HL-60 (cell line): Measurements from ENCODE around the gene KRABD2.

Source experiments
- DNase-seq, 2 experiments: peaks; one replicate each; pipeline ENCODE4 v3.0.0-alpha.2; 2010 to 2020; ENCODE audit warnings: low read depth in 1 of 2, low spot score in 1 of 2
- H3K27ac ChIP-seq: fragments of 250-450 bp; sonication (Bioruptor Pico); replicated peaks from 2 replicates; pipeline ENCODE4 v1.5.1; 2020; ENCODE audit warnings: mild to moderate bottlenecking, moderate library complexity
- H3K27me3 ChIP-seq: fragments of 250-450 bp; sonication (Bioruptor Pico); 2 replicates; pipeline ENCODE4 v1.5.1; 2021; ENCODE audit warnings: mild to moderate bottlenecking, moderate library complexity; ENCODE audit not compliant: insufficient read depth, poor library complexity, severe bottlenecking
- H3K4me3 ChIP-seq: replicated peaks from 2 replicates; pipeline ENCODE4 v1.5.1; 2011; ENCODE audit warnings: mild to moderate bottlenecking, control low read depth, low read length; ENCODE audit not compliant: insufficient read depth
- CTCF ChIP-seq: IDR thresholded peaks from one replicate; pipeline ENCODE4 v1.5.1; 2011; ENCODE audit warnings: low read length, control low read depth, inconsistent platforms; ENCODE audit not compliant: insufficient read depth
- GABPA ChIP-seq: IDR thresholded peaks from 2 replicates; pipeline ENCODE4 v1.6.1; 2012; ENCODE audit warnings: low read depth
- POLR2AphosphoS5 ChIP-seq: IDR thresholded peaks from 2 replicates; pipeline ENCODE4 v1.6.1; 2012; ENCODE audit warnings: low read depth
- REST ChIP-seq: IDR thresholded peaks from 2 replicates; pipeline ENCODE4 v1.6.1; 2012; ENCODE audit warnings: low read depth; ENCODE audit not compliant: insufficient replicate concordance
- SPI1 ChIP-seq: IDR thresholded peaks from 2 replicates; pipeline ENCODE4 v1.6.1; 2012; ENCODE audit warnings: low read depth, mild to moderate bottlenecking, borderline replicate concordance

Gene KRABD2

DNA sequence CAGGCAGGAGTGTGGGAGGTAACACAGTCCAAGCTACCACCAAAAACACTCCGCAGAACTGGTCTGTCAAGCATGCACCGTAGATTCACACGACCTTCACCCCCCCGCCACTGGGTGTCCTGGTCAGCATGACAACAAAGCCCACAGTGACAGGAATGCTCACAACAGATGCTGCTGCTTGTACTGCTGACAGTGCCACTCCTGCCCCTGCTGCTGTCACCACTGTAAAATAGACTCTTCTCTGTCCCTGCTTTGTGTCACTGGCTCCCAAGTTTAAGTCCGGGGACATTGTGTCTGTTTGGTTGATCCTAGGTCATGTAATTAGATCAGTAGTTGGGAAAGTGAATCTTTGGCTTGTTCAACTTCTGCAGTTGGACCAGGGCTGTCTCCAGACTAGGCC is 43.8 kb downstream of the KRABD2 start:
- no peaks in the 10 kb centered on the region for H3K27me3 ChIP-seq
- DNase-seq, result no peak
- no peak for TF ChIP-seq POLR2AphosphoS5
- no peak for TF ChIP-seq CTCF
- TF ChIP-seq SPI1, result no peak
- no peak for TF ChIP-seq GABPA
- TF ChIP-seq REST, result no peak
- H3K27ac ChIP-seq, result no peak overlapping the region
- no peak overlapping the region for H3K4me3 ChIP-seq

GRCh38 chr17:8332128-8332527 is 44.4 kb downstream of the KRABD2 start:
- no peak overlapping the region for H3K4me3 ChIP-seq
- no peak for TF ChIP-seq POLR2AphosphoS5
- TF ChIP-seq GABPA, result no peak
- TF ChIP-seq SPI1, result no peak
- no peak for TF ChIP-seq REST
- TF ChIP-seq CTCF, result no peak
- no peak for DNase-seq
- no peaks in the 10 kb centered on the region for H3K27me3 ChIP-seq
- H3K27ac ChIP-seq, result no peak overlapping the region

GRCh38 chr17:8327303-8327649 is 49.2 kb downstream of the KRABD2 start:
- Histone ChIP-seq H3K27ac (no peak overlapping the region), H3K4me3 (no peak overlapping the region), H3K27me3 (no peaks in the 10 kb centered on the region)
- no peak for DNase-seq
- TF ChIP-seq SPI1, result no peak
- TF ChIP-seq POLR2AphosphoS5, result no peak
- no peak for TF ChIP-seq REST
- no peak for TF ChIP-seq CTCF
- no peak for TF ChIP-seq GABPA
